Suprapubic skin (tissue), 3 donors: ENCODE data around the gene CLASP2.

ENCODE experiments used
- POLR2A ChIP-seq, 2 donors: fragments of 450-650 bp; IDR thresholded peaks; one replicate each; pipeline ENCODE4 v1.6.1; 2017; ENCODE audit warnings: antibody characterized with exemption in 2 of 2, mild to moderate bottlenecking in 2 of 2, moderate library complexity in 2 of 2
- TF ChIP-seq, protein P1 (sequence below), 2 donors: fragments of 200-600 bp in 1 of 2; fragments of 450-650 bp in 1 of 2; sonication (generic) in 1 of 2; IDR thresholded peaks; one replicate each; pipeline ENCODE4 v1.5.1; 2016 to 2019; ENCODE audit warnings: antibody characterized with exemption in 2 of 2, mild to moderate bottlenecking in 1 of 2, moderate library complexity in 1 of 2

DNA sequence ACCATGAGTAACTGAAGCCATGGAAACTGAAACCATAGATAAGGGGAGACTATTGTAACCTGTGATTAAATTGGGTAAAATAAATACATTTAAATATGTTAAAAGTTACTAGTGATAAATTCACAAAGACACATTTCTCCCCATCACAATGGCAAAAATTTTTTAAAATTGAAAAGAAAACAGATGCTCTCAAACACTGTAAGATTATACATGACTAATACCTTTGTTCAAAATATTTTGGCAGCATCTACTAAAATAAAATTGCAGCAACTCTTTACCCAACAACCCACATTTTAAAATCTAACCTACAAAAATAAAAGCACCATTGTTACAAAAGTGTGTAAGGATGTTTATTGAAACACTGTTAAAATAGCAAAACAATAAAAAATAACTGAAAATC, 93.3 kb downstream of the CLASP2 start:
- TF ChIP-seq POLR2A (IDR thresholded peaks at IDR 0.05), result no peak
- TF ChIP-seq, protein P1, sequence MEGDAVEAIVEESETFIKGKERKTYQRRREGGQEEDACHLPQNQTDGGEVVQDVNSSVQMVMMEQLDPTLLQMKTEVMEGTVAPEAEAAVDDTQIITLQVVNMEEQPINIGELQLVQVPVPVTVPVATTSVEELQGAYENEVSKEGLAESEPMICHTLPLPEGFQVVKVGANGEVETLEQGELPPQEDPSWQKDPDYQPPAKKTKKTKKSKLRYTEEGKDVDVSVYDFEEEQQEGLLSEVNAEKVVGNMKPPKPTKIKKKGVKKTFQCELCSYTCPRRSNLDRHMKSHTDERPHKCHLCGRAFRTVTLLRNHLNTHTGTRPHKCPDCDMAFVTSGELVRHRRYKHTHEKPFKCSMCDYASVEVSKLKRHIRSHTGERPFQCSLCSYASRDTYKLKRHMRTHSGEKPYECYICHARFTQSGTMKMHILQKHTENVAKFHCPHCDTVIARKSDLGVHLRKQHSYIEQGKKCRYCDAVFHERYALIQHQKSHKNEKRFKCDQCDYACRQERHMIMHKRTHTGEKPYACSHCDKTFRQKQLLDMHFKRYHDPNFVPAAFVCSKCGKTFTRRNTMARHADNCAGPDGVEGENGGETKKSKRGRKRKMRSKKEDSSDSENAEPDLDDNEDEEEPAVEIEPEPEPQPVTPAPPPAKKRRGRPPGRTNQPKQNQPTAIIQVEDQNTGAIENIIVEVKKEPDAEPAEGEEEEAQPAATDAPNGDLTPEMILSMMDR (IDR thresholded peaks at IDR 0.05), result no peak
